GM18520 (cell line): Measurements from ENCODE around the gene MVK.

Experiments used
- ATAC-seq: cut with Tn5 transposase; IDR thresholded peaks from one replicate; pipeline ENCODE4 v1.9.1; 2021; ENCODE audit not compliant: unreplicated experiment

MVK gene

DNA sequence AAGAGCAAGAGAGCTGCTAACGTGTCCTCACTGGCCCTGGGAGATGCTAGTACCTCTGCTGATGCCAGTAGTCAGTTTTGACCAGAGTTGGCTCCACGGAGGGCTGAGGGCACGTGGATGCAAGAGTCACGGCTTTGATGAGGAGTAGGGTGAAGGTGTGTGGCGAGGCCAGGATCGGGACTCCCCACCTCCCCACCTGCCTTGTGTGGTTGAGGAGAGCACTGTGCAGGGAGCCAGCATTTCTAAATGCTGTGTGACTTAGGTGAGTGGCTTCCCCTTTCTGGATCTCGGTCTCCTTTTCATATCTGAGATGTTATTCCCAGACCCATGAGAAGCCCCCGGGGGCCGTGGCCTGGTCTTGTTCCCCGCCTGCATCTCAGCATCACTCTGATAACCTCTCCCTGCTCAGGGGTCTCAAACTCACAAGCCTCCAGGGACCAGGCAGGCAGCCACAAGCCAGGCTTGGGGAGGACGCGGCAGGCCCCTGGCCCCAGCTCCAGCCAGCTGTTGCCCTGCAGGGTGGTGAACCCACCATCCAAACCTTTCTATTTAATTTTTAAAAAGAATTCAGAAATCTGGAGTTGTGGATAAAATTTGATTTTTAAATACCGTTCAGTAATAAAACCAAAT is 32.1 kb downstream of the MVK start:
- ATAC-seq: no peak

DNA sequence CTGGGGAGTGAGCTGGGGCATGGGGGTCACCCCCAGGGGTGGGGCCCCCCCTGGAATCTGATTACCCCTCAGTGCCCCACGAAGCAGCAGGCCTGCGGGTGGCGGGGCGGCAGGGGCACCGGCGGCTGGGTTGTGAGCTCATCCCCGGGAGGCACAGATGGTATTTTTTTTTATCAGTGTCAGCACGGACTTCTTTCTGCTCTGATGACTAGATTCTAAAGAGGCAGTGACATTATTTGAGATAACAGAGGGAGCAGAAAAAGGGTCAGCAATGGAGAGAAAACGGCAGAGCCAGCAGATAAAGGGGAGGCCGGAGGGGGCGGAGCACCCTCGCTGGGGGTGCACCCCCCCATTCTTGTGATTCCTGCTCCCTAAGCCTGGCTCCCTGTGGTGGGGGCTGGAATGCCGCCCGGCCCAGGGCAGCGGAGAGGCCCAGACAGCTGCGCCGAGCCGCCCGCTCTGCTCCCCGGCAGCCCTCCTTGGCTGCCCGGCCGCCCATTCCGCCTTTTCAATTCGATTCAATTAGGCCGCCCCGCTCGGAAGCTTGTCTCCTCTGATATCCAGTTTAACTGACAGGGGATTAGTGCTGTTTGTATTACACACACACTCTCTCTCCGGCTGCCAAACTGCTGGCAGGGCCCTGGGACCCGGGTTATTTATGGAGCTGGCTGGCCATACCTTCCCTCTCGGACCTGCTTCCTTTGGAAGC is 32.9 kb downstream of the MVK start:
- no peak for ATAC-seq

DNA sequence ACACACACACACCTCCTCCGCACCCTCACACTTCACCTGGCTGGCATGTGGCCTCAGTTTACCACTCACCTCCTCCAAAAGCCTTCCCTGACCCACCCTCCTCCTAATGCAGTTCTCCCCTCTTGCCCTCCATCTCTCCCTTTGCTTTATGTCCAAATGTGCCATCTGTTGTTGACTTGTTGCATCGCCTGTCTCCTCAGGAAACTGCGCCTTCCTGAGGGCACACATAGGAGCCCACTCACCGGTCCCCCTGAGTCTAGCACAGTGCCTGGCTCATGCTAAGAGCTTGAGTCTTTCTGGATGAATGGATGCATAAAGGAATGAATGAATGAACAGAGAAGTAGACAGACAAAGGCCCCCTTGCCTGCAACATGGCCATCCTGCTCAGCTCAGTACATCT is 34.0 kb downstream of the MVK start:
- no peak for ATAC-seq

DNA sequence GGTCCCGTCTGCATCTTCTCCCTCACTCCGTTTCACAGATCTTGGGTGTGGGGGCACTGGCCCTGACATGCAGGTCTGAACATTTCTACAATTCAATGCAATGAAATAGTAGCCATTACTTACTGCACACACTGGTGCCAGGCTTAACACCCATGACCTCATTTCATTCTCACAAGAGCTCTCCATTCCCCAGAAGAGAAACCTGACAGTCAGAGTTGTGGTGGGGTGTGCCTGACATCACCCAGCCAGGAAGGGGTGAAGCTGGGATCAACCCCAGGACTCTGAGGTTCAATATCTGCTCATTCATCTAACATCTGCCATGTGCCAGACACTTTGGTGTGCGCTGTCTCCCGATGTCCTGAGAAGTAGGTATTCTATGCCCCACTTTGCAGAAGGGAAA is 34.7 kb downstream of the MVK start:
- no peak for ATAC-seq

DNA sequence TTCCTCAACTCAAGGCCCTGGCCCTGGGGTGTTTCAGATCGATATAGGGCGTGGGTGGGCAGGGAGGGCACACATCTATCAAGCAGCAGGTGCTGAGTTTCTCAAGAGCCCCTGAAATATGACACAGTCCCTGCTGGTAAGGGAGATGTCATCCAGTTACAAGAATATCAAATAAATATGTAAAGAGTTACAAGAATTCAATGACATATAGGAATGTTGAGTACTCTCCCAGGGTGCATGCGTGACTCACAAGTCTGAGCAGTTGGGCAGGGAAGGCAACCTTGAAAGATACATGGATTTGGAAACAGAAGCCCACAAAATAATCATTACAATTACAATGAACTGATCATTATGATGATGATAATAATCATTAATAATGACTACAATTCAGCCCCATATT is 35.2 kb downstream of the MVK start:
- no peak for ATAC-seq

DNA sequence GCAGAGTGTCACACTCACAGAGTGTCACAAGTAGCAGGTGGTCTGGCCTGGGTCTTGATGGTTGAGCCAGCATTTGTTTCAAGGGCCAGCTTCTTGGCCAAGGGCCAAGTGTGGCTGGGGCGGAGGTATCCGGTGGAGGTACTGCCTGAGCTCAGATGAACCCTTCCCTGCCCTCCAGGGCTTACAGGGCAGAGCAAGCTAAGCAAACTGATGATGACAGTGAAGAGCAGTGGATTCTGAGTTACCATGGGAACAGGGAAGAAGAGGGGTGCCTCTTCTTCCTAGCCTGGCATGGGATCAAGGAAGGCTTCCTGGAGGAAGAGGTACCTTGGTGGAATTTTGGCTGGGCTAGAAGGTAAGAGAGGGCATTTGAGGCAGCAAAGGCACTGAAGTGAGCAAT is 35.7 kb downstream of the MVK start:
- ATAC-seq: no peak

DNA sequence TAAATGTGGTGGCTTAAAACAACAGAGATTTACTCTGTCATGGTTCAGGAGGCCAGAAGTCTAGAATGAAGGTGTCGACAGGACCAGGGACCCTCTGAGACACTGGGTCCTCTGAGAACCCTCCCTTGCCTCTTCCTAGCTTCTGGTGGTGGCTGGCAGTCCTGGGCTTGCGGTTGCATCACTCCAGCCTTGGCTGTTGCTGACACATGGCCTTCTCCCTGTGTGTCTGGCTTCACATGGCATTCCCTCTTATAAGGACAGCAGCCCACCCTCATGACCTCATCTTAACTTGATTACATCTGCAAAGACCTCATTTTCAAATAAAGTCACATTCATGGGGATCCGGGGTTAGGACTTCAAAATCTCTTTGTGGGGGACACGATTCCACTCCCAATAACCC is 36.9 kb downstream of the MVK start:
- no peak for ATAC-seq

DNA sequence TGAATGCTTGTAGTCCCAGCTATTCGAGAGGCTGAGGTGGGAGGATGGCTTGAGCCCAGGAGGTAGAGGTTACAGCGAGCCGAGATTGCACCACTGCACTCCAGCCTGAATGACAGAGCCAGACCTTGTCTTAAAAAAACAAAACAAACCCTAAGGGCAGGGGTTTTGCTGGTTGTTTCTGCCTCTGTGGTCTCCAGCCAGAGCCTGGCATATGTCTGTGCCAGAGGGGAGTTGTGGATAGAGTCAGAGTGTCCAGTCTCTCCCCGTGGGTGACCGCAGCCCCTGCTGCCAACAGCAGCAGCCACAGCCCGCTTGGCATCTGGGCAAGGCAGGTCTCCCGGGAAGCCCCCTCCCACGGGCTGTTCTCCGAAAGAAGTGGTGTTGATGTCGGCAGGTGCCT is 37.6 kb downstream of the MVK start:
- no peak for ATAC-seq

DNA sequence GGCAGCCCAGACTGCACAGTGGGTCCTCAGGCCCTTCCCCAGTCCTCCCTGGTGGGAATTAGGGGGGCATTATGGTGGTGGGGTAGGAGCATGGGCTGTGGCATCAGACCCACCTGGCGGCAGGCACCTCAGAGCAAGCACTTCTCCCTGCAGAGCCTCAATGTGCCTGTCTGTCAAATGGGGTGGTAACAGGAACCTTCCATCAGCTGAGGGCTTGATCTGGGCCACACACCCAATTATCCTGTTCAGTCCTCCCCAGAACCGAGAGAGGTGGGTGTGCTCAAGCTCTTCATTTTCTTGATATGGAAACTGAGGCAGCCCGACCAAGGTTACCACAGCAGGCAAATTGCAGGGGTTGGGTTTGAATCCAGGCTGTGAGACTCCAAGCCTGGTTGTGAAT is 38.4 kb downstream of the MVK start:
- ATAC-seq: no peak

DNA sequence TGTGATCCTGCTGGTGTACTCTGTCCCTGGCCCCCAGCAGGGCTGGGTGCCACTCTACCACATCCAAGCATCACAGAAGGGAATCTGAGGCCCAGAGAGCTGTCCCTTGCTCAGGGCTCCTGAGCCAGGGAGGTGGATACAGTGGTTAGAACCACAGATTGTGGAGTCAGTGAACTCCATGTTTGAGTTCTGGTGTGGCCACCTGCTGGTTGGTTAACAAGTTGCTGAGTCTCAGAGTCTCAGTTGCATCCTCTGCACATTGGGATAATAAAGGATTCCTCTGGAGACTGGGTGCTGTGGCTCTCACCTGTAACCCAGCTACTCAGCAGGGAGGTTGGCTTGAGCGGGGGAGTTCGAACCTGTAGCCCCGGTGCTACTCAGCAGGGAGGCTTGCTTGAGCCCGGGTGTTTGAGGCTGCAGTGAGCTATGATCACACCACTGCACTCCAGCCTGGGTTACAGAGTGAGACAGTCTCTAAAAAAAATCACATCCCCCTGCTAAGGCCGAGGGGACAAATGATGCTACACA is 39.4 kb downstream of the MVK start:
- ATAC-seq: no peak

DNA sequence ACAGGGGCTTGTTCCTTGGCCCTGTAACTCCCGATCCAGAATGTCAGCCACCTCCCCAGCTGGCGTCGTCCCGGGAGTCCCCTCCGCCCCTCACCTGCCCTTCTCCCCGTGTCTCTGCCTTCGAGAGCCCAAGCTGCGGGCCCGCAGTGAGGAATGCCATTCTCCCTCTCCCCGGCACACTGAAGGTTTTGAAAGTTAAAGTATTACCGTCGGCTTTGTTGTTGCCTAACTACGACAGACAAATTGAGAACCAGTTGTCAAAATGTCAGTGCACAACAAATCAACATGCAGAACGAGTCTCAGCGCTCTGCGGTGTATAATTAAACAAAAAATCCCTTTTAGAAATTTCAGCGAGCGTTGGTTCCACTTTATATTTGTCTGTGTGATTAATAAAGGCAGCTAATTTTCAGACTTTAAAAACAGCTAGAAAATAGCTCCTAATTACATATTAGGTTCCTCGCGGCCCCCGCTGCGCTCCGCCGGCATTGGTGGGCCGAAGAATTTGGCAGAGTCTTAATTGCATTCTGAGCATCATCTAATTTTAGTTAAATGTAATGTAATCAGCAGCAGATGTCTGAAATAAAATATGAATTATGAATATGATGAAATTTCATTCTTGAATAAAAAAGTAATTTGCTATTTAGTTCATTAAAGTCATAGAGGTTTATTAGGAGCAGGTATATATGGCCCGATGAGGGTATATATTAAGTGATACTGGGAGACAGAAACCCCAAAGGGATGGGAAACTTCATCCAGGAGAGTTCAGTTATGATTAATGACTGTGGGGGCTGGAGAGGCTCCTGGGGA is 40.3 kb downstream of the MVK start:
- ATAC-seq: no peak

DNA sequence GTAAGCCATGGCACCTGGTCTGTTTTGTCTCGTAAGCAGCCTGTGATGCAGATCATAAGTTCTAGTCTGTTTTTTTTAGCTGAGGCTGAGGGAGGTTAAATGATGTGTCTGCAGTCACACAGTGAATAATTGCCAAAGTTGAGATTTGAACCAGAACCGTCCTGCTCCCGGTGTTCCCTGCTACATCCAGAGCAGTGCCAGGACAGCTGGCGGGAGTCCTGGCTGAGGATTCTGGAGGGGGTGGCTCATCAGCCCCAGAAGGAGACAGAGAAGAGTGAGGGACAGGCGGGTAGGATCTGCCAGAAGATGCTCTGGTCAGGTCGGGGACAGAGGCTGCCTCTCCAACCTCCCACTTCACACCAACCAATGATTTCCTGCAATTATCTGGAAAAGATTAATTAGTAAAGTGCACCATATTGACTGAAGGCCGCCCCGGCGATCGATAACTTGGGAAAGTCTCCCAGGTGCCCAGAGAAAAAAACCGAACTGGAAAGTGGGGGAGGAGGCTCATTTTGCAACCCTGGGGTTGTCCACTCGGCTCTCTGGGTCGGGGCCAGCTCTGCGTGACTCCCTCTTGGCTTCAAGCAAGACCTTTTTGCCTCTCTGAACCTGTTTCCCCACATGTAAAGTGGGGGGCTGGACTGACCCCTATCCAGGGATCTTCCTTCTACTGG is 42.1 kb downstream of the MVK start:
- no peak for ATAC-seq

DNA sequence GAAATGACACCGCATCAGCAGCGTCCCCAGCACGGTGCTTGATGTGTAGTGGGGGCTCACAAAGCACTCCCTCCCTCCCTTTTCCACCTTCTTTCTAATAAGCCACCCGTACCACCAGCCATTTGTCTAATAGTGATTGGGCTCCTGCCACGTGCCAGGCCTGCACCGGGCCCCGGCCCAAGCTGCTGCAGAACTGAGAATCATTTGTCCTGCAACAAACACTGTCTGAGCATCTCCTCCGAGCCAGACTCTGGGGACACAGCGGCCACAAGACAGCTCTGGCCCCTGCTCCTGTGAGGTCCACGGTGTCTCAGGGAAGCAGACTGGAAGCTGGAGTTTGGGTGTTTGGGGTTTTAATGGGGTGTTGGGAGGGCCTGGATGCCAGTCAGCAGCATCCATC is 43.9 kb downstream of the MVK start:
- no peak for ATAC-seq

DNA sequence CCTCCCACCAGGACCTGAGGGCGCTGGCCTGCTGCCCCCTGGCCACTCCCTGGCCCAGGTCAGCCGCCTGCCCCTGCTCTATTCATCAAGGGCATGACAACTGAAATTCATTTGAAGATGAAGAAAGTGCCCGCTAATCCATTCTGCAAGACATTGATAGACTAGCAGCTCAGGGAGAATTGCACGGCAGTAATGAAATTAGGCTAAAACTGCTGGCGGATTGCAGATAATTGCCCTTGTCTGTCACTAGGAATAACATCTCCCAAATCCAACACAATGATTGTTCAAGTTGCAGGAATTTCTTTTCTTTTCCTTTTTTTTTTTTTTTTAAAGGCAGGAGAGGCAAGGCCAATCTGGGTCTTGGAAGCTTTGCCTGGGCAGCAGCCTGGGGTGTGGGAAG is 44.5 kb downstream of the MVK start:
- no peak for ATAC-seq

DNA sequence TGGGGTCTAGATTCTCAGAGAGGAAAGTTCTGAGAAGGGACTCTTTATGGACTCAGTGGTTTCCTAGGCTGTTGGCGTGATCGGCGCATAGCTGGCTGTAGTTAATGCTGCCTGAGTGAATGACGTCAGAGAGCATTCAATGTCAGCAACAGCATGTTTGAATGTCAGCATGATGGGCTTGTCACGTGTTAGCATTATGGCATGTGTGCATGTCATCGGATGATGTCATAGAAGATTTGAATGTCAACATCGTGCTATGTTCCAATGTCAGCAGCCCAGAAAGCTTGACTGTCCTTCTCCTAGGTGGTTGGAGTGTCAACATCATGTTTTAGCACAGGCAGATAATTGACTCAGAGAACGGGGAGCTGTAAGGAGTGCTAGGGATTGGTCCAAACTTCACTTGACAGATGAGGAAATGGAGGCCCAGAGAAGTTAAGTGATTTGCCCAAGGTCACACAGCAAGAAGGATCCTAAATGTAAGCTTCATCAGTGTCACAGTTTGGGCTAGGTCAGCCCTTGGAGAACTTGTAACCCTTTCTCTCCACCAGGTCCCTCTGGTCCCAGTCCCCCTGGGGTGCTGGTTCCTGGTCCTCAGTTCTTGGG is 45.5 kb downstream of the MVK start:
- ATAC-seq: no peak

DNA sequence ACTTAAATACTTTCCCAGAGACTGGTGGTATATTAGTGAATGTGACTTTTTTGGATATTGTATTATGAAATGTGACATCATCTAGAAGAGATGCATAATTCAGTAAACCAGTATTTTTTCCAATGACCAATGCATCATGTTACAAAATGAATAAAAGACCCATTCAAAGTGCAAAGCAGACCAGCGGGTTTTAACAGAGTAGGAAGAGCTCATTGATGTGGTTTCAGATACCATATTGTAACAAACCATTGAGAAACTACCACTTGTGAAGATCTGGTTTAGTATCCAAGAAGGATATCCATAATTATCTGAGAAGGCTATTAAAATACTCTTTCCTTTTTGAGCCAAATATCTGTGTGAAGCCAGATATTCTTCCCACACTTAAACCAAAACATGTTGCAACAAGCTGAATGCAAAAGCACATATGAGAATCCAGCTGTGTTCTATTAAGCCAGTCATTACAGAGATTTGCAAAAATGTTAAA is 47.7 kb downstream of the MVK start:
- ATAC-seq: no peak

DNA sequence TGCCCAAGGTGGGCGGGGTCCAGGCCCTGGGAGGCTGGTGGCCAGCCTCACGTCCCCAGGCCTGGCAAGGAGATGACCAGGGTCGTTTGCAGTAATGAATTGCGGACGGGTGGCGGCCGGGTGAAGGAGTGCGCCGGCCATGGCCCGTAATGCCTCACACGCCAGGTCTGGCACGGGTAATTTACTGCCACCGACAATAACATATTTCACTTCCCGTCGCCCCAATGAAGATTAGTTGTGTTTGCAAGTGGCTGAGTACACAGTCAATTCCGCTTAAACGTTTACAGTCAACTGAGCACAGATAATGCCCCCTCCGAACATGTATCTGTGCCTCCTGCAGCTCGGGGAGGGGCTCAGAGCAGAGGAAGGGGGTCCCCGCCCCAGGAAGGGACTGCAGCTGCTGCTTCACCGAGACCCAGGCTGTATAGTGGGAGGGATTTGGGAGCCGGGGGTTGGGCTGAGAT is 48.3 kb downstream of the MVK start:
- no peak for ATAC-seq

DNA sequence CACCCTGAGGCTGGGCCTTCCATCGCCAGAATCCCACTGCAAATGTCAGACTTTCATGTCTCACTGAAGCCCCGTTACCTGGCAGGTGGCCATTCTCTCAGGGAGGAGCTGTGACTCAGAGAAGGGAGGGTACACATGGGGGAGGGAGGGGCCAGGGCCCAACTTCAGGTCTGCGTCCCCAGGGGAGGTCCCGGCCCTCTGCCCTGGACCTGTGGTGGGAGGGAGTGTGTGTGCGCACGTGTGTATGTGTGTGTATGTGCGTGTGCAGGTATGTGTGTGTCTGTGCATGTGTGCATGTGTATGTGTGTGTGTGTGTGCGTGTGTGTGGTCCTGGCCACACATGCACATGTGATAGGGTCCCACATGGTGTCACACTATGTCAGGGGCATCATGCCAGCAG is 50.9 kb downstream of the MVK start:
- no peak for ATAC-seq

DNA sequence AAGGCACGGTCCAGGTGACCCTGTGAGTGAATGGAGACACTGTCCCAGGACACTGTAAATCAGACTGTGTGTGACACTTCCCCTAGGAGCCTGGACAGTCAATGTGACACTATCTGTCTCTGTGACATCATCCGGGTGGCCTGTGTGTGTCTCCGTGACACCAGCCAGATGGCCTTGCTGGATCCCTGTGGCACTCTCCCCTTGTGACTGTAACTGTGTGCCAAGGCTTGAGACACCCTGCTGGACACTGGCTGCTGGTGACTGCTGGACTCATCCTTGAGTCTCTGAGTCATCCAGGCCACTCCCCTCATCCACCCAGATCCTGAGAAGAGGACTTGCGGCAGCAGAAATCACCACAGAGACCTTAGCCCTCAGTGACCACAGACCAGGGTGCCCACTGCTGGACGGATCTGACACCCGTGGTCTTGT is 51.6 kb downstream of the MVK start:
- no peak for ATAC-seq

DNA sequence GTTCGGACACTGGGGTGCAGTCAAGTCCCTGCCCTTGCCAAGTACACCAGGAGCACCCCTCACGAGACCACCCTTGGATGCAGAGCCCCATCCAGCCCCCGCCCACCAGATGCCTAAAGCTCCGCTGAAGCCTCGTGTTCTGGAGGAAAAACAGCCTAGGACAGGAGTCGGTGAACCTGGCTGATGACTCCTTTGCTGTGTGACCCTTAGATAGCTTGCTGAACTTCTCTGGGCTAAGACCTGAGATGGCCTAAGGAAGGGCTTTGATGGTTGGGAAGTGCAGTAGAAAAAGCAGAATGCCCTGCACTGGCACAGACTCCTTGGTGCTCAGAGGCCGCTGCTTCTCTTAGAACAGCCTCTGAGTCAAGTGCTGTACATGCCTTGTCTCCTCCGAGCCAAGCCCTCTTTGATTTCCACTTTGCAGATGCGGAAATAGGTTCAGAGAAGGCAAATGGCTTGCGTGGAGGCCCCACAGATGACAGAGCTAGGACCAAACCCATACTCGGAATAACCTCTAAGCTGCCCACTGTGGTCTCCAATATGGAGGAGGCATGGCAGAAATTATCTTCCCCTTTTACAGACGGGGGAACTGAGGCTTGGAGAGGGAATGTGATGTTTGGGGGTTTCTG is 52.3 kb downstream of the MVK start:
- no peak for ATAC-seq
